Heart right ventricle (tissue), 16 donors: ENCODE data around the gene ACSS3. TPM values are rescaled to one million over a fixed set of nuclear protein-coding genes. Genes with fewer than 3 reads are reported as not detected.

ENCODE experiments used
- ATAC-seq, 8 donors: fragments of 200-7000 bp; cut with Tn5 transposase; one replicate each; pipeline ENCODE4 v1.9.1; 2020; ENCODE audit warnings: mild to moderate bottlenecking in 8 of 8, moderate library complexity in 8 of 8, moderate number of reproducible peaks in 1 of 8
- DNase-seq, 2 donors: peaks; one replicate each; pipeline ENCODE4 v3.0.0-alpha.2; 2020
- H3K27ac ChIP-seq, 10 donors: fragments of 200-600 bp; sonication (generic) in 2 of 10; one replicate each; pipeline versions ENCODE4 v1.5.0 to v1.8.0; 2020 to 2022; ENCODE audit warnings: mild to moderate bottlenecking in 3 of 10
- H3K27me3 ChIP-seq, 7 donors: fragments of 200-600 bp; one replicate each; pipeline ENCODE4 v1.8.0; 2021 to 2022; ENCODE audit warnings: mild to moderate bottlenecking in 2 of 7
- H3K36me3 ChIP-seq, 9 donors: fragments of 200-600 bp; sonication (generic) in 1 of 9; one replicate each; pipeline versions ENCODE4 v1.5.0 to v1.8.0; 2020 to 2022; ENCODE audit warnings: mild to moderate bottlenecking in 2 of 9
- H3K4me1 ChIP-seq, 9 donors: fragments of 200-600 bp; sonication (generic) in 1 of 9; one replicate each; pipeline versions ENCODE4 v1.5.0 to v1.8.0; 2020 to 2022; ENCODE audit warnings: mild to moderate bottlenecking in 4 of 9
- H3K4me3 ChIP-seq, 10 donors: fragments of 200-600 bp; sonication (generic) in 2 of 10; one replicate each; pipeline versions ENCODE4 v1.5.0 to v1.8.0; 2020 to 2022; ENCODE audit warnings: mild to moderate bottlenecking in 7 of 10, moderate library complexity in 2 of 10
- H3K9me3 ChIP-seq, 11 donors: fragments of 200-600 bp in 10 of 11; sonication (generic) in 2 of 11; one replicate each; pipeline versions ENCODE4 v1.5.0 to v1.8.0; 2013 to 2022; ENCODE audit warnings: mild to moderate bottlenecking in 2 of 11, control low read depth in 1 of 11, moderate library complexity in 1 of 11
- WGBS, 2 donors: extraction: QIAGEN DNeasy Blood & Tissue Kit; methylation state at CpG; one replicate each; pipeline ENCODE4 v1.1.7; 2013; ENCODE audit warnings: inconsistent platforms in 1 of 2; 5-methylcytosine and 5-hydroxymethylcytosine counted together
- intact Hi-C, 10 donors: fragments of 100-400 bp; cut with DNase I; formaldehyde crosslinking; loops; one replicate each; pipeline versions ENCODE4 v1.11.1 to v1.14.2; 2022
- polyA plus RNA-seq, 2 donors: library from polyadenylated mRNA; stranded (reverse); fragments of 200-250 nt; gene quantifications; one replicate each; pipeline ENCODE4 v1.2.3, GENCODE V29; 2013
- total RNA-seq, 10 donors: library from RNA; stranded (reverse); fragmentation: NEBNext Ultra II Directional in 3 of 10; extraction: Animal tissue kit (Norgen Biotek cat#: 25700) in 3 of 10; gene quantifications; one replicate each; pipeline versions ENCODE4 v1.2.1 to v1.2.4, GENCODE V29; 2021 to 2023
- TF ChIP-seq, protein P1 (sequence below), 9 donors: fragments of 200-600 bp; sonication (generic) in 2 of 9; IDR thresholded peaks; one replicate each; pipeline versions ENCODE4 v1.5.0 to v1.8.0; 2021 to 2022; ENCODE audit warnings: antibody characterized with exemption in 9 of 9, mild to moderate bottlenecking in 5 of 9, moderate library complexity in 1 of 9
- donor health status: Arrhythmogenic right ventricular cardiomyopathy.
- donor health status: ischemic (EF 13 %, LVEDD 7.1; RV severe dilation, severe dysfunction).
- donor health status: healthy with polysubstance abuse.
- donor health status: DM: no; HTN: yes; CAD: no.
- donor health status: DM: no; HTN: no; CAD: no.
- donor health status: ischemic (EF 25% LVEDD 6.9; RV normal size, moderate dysfunction).
- donor health status: ischemic (EF 25% LVEDD 5.7; RV mildly dilated, moderate dysfunction).
- donor health status: healthy.
- donor health status: DM: yes; HTN: yes; CAD: no.
- donor health status: Ischemic cardiomyopathy.
- donor health status: ischemic (EF 35%, LVEDD 5.7; RV mildly dilated, moderate dysfunction).
- donor health status: nonischemic (EF 11% LVEDD 7.7; RV severe dilation, severe dysfunction).
- donor health status: DM: yes; HTN: yes; CAD: no.
- donor health status: PGD.
- donor health status: ischemic (EF 29% LVEDD 5.4; RV normal size, mild dysfunction).
- donor health status: nonischemic (EF 23%, LVEDD 6.1; RV moderate dilation, normal function).

ACSS3 gene
- total and polyA plus RNA-seq, 12 donors = 11.3 to 30.3 (median 25.0) TPM

DNA sequence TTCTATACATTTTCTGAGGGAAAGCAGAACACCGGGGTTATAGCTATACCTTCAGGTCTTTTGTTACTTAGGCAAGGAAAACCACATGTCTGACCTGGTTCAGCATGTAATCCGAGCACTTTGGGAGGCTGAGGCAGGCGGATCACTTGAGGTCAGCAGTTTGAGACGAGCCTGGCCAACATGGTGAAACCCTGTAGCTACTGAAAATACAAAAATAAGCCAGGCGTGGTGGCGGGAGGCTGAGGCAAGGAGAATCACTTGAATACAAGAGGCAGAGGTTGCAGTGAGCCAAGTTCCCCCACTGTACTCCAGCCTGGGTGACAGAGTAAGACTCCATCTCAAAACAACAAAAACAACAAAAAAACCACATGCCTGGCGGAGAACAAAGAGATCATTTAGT, 177.6 kb downstream of the ACSS3 start:
- DNase-seq (no peak), ATAC-seq (no peak)
- H3K27me3 ChIP-seq = no peaks in the 10 kb centered on the region
- 91 to 97% methylated on average over 7 of the region's 7 CpGs for WGBS, 2 donors
- no peaks in the 10 kb centered on the region for H3K4me1 ChIP-seq
- no peaks in the 10 kb centered on the region for H3K9me3 ChIP-seq
- intact Hi-C loops = loop anchor here in 3 of 10 donors (5.0 to 10.0 kb wide), 3 partner anchors 413 to 783 kb away; no protein-coding TSS in a partner anchor
- H3K27ac ChIP-seq = no peak overlapping the region
- H3K4me3 ChIP-seq = no peak overlapping the region
- TF ChIP-seq, protein P1, sequence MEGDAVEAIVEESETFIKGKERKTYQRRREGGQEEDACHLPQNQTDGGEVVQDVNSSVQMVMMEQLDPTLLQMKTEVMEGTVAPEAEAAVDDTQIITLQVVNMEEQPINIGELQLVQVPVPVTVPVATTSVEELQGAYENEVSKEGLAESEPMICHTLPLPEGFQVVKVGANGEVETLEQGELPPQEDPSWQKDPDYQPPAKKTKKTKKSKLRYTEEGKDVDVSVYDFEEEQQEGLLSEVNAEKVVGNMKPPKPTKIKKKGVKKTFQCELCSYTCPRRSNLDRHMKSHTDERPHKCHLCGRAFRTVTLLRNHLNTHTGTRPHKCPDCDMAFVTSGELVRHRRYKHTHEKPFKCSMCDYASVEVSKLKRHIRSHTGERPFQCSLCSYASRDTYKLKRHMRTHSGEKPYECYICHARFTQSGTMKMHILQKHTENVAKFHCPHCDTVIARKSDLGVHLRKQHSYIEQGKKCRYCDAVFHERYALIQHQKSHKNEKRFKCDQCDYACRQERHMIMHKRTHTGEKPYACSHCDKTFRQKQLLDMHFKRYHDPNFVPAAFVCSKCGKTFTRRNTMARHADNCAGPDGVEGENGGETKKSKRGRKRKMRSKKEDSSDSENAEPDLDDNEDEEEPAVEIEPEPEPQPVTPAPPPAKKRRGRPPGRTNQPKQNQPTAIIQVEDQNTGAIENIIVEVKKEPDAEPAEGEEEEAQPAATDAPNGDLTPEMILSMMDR (IDR thresholded peaks at IDR 0.05) = no peak
- peaks cover 0 to 17% (median 0%) of the 10 kb centered on the region in 9 donors for H3K36me3 ChIP-seq

DNA sequence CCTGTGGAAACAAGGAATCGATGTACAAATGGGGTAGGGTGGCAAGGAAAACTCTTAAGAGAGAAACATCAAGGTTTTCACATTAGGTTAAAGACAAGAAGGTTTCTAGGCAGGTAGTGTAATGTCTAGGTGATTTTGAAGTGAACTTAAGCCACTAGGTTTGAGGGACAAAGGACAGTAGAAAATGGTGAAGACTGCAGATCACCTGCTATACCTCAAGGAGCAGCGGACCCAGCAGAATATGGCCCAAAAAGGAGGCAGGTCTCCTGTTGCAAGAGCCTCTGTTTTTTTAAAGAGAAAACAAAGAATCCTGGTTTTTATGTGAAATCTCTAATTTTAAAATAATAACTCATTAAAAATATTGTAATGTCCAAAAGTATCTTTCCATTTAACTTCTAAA, 178.1 kb downstream of the ACSS3 start:
- 94 to 95% methylated on average over 2 of the region's 2 CpGs for WGBS, 2 donors
- Histone ChIP-seq H3K9me3 (no peaks in the 10 kb centered on the region), H3K27ac (no peak overlapping the region), H3K36me3 (peaks cover 0 to 17% (median 0%) of the 10 kb centered on the region in 9 donors), H3K27me3 (no peaks in the 10 kb centered on the region), H3K4me3 (no peak overlapping the region), H3K4me1 (no peaks in the 10 kb centered on the region)
- DNase-seq (no peak), ATAC-seq (no peak)
- TF ChIP-seq, protein P1 (IDR thresholded peaks at IDR 0.05) = no peak
- intact Hi-C loops = loop anchor here in 3 of 10 donors (5.0 to 10.0 kb wide), 3 partner anchors 414 to 784 kb away; no protein-coding TSS in a partner anchor

DNA sequence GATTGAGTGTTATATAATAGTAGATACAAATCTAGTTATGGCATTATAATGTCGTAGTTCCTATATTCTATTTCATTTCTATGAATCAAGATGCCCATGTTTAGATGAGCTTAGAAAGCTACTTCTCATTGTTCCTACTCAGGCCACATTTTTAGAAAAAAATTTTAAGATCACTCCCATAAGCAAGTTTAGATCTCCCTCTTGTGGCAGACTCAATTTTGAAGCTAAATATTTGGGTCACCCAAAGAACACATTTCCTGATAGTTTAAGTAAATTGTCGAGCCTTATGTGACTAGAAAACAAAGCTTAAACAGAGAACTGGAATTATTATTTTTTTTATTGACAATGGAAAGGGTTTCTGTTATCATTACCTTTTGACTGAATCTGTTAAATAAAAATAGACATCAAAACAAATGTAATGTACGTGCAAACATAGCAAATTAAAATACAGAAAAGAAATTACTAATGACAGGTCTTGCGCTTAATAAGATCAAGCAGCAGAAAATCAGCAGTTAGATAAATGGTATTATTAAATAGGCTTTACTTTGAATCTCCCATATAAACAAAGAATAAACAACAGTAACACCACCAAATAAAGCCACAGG, 180.2 kb downstream of the ACSS3 start:
- DNase-seq = no peak
- no peaks in the 10 kb centered on the region for H3K4me1 ChIP-seq
- H3K4me3 ChIP-seq = no peak overlapping the region
- 64 to 74% methylated on average over 4 of the region's 4 CpGs for WGBS, 2 donors
- peaks cover 0 to 17% (median 0%) of the 10 kb centered on the region in 9 donors for H3K36me3 ChIP-seq
- no peak for ATAC-seq
- no peak overlapping the region for H3K27ac ChIP-seq
- TF ChIP-seq, protein P1 (IDR thresholded peaks at IDR 0.05) = peak in 7 of 9 donors; percentile 33 to 55 (median 42)
- H3K9me3 ChIP-seq = no peaks in the 10 kb centered on the region
- intact Hi-C loops = loop anchor here in 3 of 10 donors (5.0 to 10.0 kb wide), 3 partner anchors 416 to 786 kb away; no protein-coding TSS in a partner anchor
- H3K27me3 ChIP-seq = no peaks in the 10 kb centered on the region

DNA sequence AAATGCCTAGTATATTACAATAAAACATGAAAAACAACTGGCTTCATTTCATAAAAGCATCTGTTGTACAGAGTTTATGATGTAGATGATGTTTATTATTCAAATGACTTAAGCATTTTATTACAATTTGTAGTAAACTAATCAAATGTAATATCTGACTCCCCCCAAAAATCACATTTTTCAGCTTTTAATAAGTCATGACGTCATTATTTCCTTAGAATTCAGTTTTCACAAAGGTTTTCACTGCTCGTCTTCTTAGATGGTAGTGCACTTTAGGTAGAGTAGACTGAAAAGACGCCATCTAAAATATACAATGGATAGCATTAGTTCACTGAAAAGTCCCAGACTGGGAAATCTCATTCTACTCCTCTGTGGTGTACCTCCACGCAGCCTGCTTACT, 181.5 kb downstream of the ACSS3 start:
- WGBS, 2 donors = 83 to 84% methylated on average over 4 of the region's 4 CpGs
- no peak overlapping the region for H3K4me3 ChIP-seq
- no peaks in the 10 kb centered on the region for H3K27me3 ChIP-seq
- intact Hi-C loops = loop anchor here in 3 of 10 donors (5.0 to 10.0 kb wide), 3 partner anchors 417 to 787 kb away; no protein-coding TSS in a partner anchor
- no peaks in the 10 kb centered on the region for H3K4me1 ChIP-seq
- no peak for ATAC-seq
- peaks cover 0 to 9% (median 0%) of the 10 kb centered on the region in 9 donors for H3K36me3 ChIP-seq
- no peak overlapping the region for H3K27ac ChIP-seq
- TF ChIP-seq, protein P1 (IDR thresholded peaks at IDR 0.05) = no peak
- no peak for DNase-seq
- no peaks in the 10 kb centered on the region for H3K9me3 ChIP-seq
